NOMO-1 treated with dmso at 0.1 percent for 144 hours (cell line): ENCODE results near the gene PCDHA10.
"Not testable (repeated sequence)": the region's sequence is repeated elsewhere in the genome, so short reads cannot be mapped to it uniquely, and the experiment has no call there.

Experiments used
- DNase-seq: peaks from one replicate; lab custom pipeline; 2025; ENCODE audit not compliant: unreplicated experiment; lab: John Stamatoyannopoulos, UW

The PCDHA10 gene

GRCh38 chr5:140842798-140843733 is 12.6 kb upstream of the PCDHA10 start:
- no peak for DNase-seq

GRCh38 chr5:140848139-140849102 is 7.3 kb upstream of the PCDHA10 start, which contains the start of gene PCDHA9:
TSS of gene PCDHA9 (plus strand) at chr5:140848382. CDS start at chr5:140848496, 114 bp downstream.
- DNase-seq: not testable (repeated sequence)

GRCh38 chr5:140849831-140850634 is 5.7 kb upstream of the PCDHA10 start:
- not testable (repeated sequence) for DNase-seq

- DNase-seq: no peak
Measured at GRCh38 chr5:140857177-140857986, 1.7 kb downstream of the PCDHA10 start.

GRCh38 chr5:140857987-140858240 is 2.2 kb downstream of the PCDHA10 start:
- no peak for DNase-seq

- no peak for DNase-seq
Measured at GRCh38 chr5:140862441-140863295, 7.0 kb downstream of the PCDHA10 start.

GRCh38 chr5:140868721-140869554 is 13.2 kb downstream of the PCDHA10 start, which contains the start of gene PCDHA11:
TSS of gene PCDHA11 (plus strand) at chr5:140868957. CDS start at chr5:140869104, 147 bp downstream.
- no peak for DNase-seq

- no peak for DNase-seq
Measured at GRCh38 chr5:140869555-140869886, 13.8 kb downstream of the PCDHA10 start.

- DNase-seq: no peak
Measured at GRCh38 chr5:140870221-140871201, 14.8 kb downstream of the PCDHA10 start.

GRCh38 chr5:140875085-140876065 is 19.7 kb downstream of the PCDHA10 start, which contains the start of gene PCDHA12:
TSS of gene PCDHA12 (plus strand) at chr5:140875308. CDS start at chr5:140875473, 165 bp downstream.
- no peak for DNase-seq

GRCh38 chr5:140876541-140877261 is 21.0 kb downstream of the PCDHA10 start:
- DNase-seq: not testable (repeated sequence)

- no peak for DNase-seq
Measured at GRCh38 chr5:140877262-140877581, 21.5 kb downstream of the PCDHA10 start.

- DNase-seq: no peak
Measured at GRCh38 chr5:140881889-140882590, 26.3 kb downstream of the PCDHA10 start, which contains the start of gene PCDHA13. TSS of gene PCDHA13 (plus strand) at chr5:140882124. CDS start at chr5:140882269, 145 bp downstream.

GRCh38 chr5:140882591-140882899 is 26.8 kb downstream of the PCDHA10 start:
- DNase-seq: no peak

- no peak for DNase-seq
Measured at GRCh38 chr5:140883373-140883772, 27.7 kb downstream of the PCDHA10 start.
